Measurements from ENCODE around the gene SENP8. TPM values are rescaled to one million over a fixed set of nuclear protein-coding genes. Genes with fewer than 3 reads are reported as not detected.

The SENP8 gene
- total and polyA plus RNA-seq, 2 of the 13 experiments (the other 11 are each of a cell fraction or from before 2014, with no cell fraction given), result 2.7 to 3.0 TPM

DNA sequence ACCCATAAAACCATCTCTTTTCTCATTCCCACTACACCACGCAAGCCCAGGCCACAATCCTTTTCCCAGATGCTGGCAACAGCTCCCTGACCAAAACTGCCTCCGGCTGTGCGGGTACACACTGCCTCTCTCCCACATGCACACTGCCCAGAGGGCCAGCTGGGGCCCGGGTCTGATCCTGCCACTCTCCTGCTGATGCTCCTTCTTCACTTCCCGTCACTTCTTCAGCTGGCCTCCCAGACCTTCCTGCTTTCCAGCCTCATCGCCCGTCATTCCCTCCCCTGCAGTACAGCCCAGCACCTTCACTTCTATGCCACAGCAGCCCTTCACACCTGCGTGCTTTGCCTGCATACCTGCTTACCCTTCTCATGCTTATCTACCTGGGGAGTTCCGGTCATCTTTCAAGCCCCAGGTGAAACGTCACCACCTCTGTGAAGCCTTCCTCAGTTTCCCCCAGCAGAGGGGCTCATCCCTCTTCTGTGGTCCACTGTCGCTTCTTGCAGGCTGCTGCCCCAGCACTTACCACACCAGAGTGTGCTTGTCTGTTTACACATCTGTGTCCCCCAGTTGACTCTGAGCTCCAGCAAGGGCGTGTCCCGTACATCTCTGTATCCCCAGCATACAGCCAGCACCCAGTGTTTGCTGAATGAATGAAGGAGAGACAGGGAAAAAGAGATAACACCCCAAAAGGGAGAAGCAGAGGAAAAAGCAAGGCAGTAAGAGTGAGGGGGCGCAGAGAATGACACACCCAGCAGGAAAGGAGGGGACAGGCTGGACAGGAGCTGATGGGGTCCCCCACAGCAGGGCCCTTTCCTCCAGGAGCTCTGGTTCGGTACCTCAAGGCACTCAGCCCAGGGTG is 57.2 kb downstream of the SENP8 start:
- Histone ChIP-seq H3K27me3 (ENCODE audit: control insufficient read depth in 1 of 2, insufficient read depth in 2 of 2, low read length in 2 of 2) (peaks cover 2 to 57% of the 10 kb centered on the region in 2 experiments; a peak in 4 of 5 replicates), H4K20me1 (ENCODE audit: insufficient read depth, low read length) (no peaks in the 10 kb centered on the region), H3K4me2 (ENCODE audit: low read depth, low read length) (no peak overlapping the region), H3K27ac (ENCODE audit: extremely low read length, insufficient read depth, low read length) (no peak overlapping the region), H3K4me1 (ENCODE audit: insufficient read depth, low read length) (peaks cover 19% of the 10 kb centered on the region), H2AFZ (ENCODE audit: low read length) (no peak overlapping the region), H3K4me3 (replicated peaks in 1 of 3; ENCODE audit: insufficient read depth in 1 of 3, low read depth in 2 of 3, low read length in 3 of 3) (no peak overlapping the region), H3K36me3 (replicated peaks in 1 of 2; ENCODE audit: control insufficient read depth in 1 of 2, insufficient read depth in 2 of 2, low read length in 2 of 2) (no peaks in the 10 kb centered on the region), H3K9ac (ENCODE audit: insufficient read depth, low read depth, low read length) (no peak overlapping the region), H3K9me3 (ENCODE audit: low read length) (no peaks in the 10 kb centered on the region), H3K79me2 (ENCODE audit: insufficient read depth, low read length) (no peaks in the 10 kb centered on the region)
- in situ Hi-C loops (cut with HindIII; ENCODE audit: extremely low pct_ligation_motif_present, low pct_unique_long_range_greater_than_20kb) (no loop called here), intact Hi-C loops (cut with micrococcal nuclease; ENCODE audit: unreplicated experiment) (no loop called here)
- CTCF ChIA-PET (ENCODE audit: low intra/inter-chr PET ratio, low total read pairs), result no interaction called here
- DNase-seq (ENCODE audit: low spot score) (no peak), FAIRE-seq (no peak), ATAC-seq (no peak)
- 22% methylated on average over 15 of the region's 15 CpGs for WGBS (ENCODE audit: low lambda C conversion rate)
- no peak for TF ChIP-seq XBP1 (CRISPR knock-in tag; IDR thresholded peaks at IDR 0.05)
- TF ChIP-seq, protein P1, sequence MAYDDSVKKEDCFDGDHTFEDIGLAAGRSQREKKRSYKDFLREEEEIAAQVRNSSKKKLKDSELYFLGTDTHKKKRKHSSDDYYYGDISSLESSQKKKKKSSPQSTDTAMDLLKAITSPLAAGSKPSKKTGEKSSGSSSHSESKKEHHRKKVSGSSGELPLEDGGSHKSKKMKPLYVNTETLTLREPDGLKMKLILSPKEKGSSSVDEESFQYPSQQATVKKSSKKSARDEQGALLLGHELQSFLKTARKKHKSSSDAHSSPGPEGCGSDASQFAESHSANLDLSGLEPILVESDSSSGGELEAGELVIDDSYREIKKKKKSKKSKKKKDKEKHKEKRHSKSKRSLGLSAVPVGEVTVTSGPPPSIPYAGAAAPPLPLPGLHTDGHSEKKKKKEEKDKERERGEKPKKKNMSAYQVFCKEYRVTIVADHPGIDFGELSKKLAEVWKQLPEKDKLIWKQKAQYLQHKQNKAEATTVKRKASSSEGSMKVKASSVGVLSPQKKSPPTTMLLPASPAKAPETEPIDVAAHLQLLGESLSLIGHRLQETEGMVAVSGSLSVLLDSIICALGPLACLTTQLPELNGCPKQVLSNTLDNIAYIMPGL (CRISPR knock-in tag; IDR thresholded peaks at IDR 0.05; ENCODE audit: borderline replicate concordance in 1 of 2, low read depth in 1 of 2), result no peak
- TF ChIP-seq EEA1 (CRISPR knock-in tag; IDR thresholded peaks at IDR 0.05; ENCODE audit: borderline replicate concordance), result no peak
- no peak for TF ChIP-seq ZNF530 (CRISPR knock-in tag; IDR thresholded peaks at IDR 0.05; ENCODE audit: low read depth)
- no peak for TF ChIP-seq ZBTB38 (CRISPR knock-in tag; IDR thresholded peaks at IDR 0.05)
- no TSS peak for BruUV-seq (replicated peaks)
- POLR2A ChIA-PET, result no interaction called here

All from HepG2 (cell line).